Left ventricle myocardium inferior (tissue), 1 donor: ENCODE measurements around the gene SEPTIN12. TPM values are rescaled to one million over a fixed set of nuclear protein-coding genes. Genes with fewer than 3 reads are reported as not detected.

Experiments
- DNase-seq: peaks from one replicate; pipeline ENCODE4 v3.0.0-alpha.2; 2020
- H3K27ac ChIP-seq: fragments of 200-600 bp; replicated peaks from 2 replicates; pipeline ENCODE4 v1.8.0; 2021
- H3K27me3 ChIP-seq: fragments of 200-600 bp; 2 replicates; pipeline ENCODE4 v1.8.0; 2021; ENCODE audit warnings: low read depth
- H3K36me3 ChIP-seq: fragments of 200-600 bp; 2 replicates; pipeline ENCODE4 v1.8.0; 2021
- H3K4me1 ChIP-seq: fragments of 200-600 bp; 2 replicates; pipeline ENCODE4 v1.8.0; 2021
- H3K4me3 ChIP-seq: fragments of 200-600 bp; 2 replicates; pipeline ENCODE4 v1.8.0; 2021; ENCODE audit warnings: mild to moderate bottlenecking, moderate library complexity
- H3K9me3 ChIP-seq: fragments of 200-600 bp; replicated peaks from 2 replicates; pipeline ENCODE4 v1.8.0; 2021
- intact Hi-C: fragments of 100-400 bp; cut with micrococcal nuclease; formaldehyde crosslinking; loops from one replicate; pipeline ENCODE4 v1.11.0; 2022
- total RNA-seq: library from RNA; stranded (reverse); fragmentation: NEBNext Ultra II Directional; extraction: Animal tissue kit (Norgen Biotek cat#: 25700); gene quantifications from one replicate; pipeline ENCODE4 v1.2.1, GENCODE V29; 2021
- TF ChIP-seq, protein P1 (sequence below): fragments of 200-600 bp; IDR thresholded peaks from 2 replicates; pipeline ENCODE4 v1.8.0; 2021; ENCODE audit warnings: antibody characterized with exemption, mild to moderate bottlenecking, borderline replicate concordance
- donor health status: DM: no; HTN: yes; CAD: no; lungs with severe emphysema.

SEPTIN12 gene
- total RNA-seq, 1 donor from 2014 or later: not detected

DNA sequence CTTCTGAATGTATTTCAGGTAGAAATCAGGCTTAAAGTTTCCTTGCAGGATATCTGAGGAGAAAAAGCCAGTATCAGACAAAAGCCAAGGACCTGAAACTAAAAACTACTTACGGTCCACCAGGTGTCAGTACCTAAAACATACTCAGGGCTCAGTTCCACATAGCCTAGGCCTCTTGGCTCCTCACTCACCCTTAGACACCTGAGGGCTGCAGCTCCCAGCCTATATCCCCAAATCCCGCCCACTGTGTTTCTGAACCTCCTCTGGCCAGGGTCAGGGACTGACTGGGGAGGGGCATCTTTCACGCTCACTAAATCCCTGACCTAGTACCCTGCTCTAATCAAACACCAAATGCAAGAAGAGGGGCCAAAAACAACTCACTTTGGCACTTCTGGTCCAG, 23.1 kb upstream of the SEPTIN12 start:
- intact Hi-C loops: no loop called here
- DNase-seq: no peak
- Histone ChIP-seq H3K36me3 (peaks cover 97% of the 10 kb centered on the region), H3K9me3 (no peaks in the 10 kb centered on the region), H3K4me3 (no peak overlapping the region), H3K27ac (peak overlapping the region; percentile 93), H3K27me3 (no peaks in the 10 kb centered on the region), H3K4me1 (peaks cover 28% of the 10 kb centered on the region)
- TF ChIP-seq, protein P1, sequence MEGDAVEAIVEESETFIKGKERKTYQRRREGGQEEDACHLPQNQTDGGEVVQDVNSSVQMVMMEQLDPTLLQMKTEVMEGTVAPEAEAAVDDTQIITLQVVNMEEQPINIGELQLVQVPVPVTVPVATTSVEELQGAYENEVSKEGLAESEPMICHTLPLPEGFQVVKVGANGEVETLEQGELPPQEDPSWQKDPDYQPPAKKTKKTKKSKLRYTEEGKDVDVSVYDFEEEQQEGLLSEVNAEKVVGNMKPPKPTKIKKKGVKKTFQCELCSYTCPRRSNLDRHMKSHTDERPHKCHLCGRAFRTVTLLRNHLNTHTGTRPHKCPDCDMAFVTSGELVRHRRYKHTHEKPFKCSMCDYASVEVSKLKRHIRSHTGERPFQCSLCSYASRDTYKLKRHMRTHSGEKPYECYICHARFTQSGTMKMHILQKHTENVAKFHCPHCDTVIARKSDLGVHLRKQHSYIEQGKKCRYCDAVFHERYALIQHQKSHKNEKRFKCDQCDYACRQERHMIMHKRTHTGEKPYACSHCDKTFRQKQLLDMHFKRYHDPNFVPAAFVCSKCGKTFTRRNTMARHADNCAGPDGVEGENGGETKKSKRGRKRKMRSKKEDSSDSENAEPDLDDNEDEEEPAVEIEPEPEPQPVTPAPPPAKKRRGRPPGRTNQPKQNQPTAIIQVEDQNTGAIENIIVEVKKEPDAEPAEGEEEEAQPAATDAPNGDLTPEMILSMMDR: no peak

DNA sequence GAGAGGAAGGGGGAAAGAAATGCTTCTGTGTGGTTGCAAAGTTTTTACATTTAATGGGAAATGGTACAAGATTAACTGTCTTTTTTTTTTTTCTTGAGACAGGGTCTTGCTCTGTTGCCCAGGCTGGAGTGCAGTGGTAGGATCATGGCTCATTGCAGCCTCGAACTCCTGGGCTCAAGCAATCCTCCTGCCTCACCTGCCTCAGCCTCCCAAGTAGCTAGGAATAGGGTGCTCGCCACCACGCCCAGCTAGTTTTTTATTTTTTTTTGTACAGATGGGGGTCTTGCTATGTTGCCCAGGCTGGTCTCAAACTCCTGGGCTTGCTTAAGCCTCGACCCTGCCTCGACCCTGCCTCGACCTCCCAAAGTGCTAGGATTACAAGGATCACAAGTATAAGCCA, 18.1 kb upstream of the SEPTIN12 start:
- Histone ChIP-seq H3K4me3 (no peak overlapping the region), H3K27me3 (no peaks in the 10 kb centered on the region), H3K9me3 (no peaks in the 10 kb centered on the region), H3K36me3 (peaks cover 69% of the 10 kb centered on the region), H3K4me1 (peaks cover 43% of the 10 kb centered on the region), H3K27ac (peak overlapping the region; percentile 95)
- TF ChIP-seq, protein P1: no peak
- intact Hi-C loops: no loop called here
- no peak for DNase-seq

DNA sequence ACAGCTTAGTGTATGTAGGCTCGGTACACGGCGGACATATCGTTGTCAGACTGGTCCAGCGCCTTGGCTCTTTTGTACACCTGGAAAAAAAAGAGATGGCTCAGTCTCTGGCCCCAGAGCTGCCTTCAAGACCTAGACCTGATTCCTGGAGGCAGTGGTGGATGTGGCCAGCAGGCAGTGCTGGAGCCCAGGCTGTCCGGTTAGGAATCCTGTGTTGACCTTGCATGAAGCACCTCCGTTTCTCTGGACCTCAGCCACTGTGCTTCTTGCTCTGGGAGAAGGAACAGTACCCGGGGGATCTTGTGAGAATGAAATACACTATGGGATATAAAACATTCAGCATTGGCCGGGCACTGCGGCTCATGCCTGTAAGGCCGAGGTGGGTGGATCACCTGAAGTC, 17.1 kb upstream of the SEPTIN12 start:
- H3K27ac ChIP-seq: peak overlapping the region; percentile 95
- no peaks in the 10 kb centered on the region for H3K27me3 ChIP-seq
- peak; percentile 51 for DNase-seq
- H3K9me3 ChIP-seq: no peaks in the 10 kb centered on the region
- TF ChIP-seq, protein P1: peak; percentile 61
- H3K4me3 ChIP-seq: no peak overlapping the region
- peaks cover 59% of the 10 kb centered on the region for H3K36me3 ChIP-seq
- H3K4me1 ChIP-seq: peaks cover 54% of the 10 kb centered on the region
- intact Hi-C loops: no loop called here

DNA sequence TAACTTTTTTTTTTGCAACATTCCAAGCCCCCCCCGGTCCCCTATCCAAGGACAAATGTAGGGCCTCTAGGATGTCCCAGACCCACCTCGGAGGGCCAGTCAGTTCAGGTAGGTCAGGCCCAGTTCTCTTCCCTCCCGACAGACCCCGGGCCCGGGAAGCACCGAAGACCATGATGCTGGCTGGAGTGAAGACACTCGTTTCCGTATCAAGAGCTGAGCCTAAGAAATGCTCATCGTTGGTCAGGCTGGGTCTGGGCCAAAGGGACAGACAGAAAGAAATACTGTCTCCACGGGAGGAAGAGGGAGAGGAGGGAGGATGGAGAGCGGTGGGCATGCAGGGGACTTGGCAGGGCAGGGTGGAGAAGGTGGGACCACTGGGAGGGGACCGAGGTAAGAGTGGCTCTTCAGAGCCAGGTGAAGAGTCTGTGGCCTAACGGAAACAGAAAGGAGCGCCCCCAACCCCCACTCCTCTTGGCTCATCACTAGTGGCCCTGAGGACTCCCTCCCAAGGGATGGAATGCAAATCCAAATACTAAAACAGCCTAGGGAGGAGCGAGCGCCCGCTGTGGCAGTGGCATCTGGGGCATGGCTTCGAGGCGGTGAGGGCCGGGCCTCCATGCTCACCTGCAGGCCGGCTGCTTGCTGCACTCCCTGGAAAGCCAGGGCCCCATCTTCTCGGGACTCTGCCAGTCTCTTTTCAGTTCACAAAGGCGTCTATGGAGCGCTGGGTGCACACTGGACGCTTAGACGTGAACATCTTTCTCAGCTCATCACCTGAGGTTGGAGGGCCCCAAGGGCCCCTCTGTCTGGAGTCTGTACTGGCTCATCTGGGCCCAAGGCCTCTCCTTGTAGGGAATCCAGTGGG, 16.0 kb upstream of the SEPTIN12 start:
- TF ChIP-seq, protein P1: no peak
- H3K27ac ChIP-seq: peak overlapping the region; percentile 95
- no peaks in the 10 kb centered on the region for H3K27me3 ChIP-seq
- peaks cover 60% of the 10 kb centered on the region for H3K4me1 ChIP-seq
- DNase-seq: no peak
- intact Hi-C loops: no loop called here
- peaks cover 54% of the 10 kb centered on the region for H3K36me3 ChIP-seq
- H3K9me3 ChIP-seq: no peaks in the 10 kb centered on the region
- H3K4me3 ChIP-seq: no peak overlapping the region

DNA sequence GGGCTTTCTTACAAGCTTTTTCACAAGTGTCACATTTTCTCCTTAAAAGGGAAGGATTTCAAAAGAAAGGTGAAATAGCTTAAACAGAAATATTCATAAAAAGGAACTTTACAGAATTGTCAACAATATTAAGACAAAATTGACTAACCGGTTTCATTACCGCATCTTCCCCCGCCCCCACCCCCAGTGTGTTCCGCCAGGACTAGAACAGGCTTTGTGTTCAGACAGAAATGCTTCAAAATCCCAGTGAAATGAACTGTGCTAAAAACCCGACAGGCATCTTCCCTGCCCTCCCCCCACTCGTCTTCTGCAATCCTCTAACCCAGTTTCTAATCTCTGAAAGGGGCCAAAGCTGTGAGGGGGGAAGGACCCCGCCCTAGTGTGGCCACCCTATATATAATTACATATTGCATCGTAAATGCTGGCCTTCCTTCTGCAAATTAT, 15.3 kb upstream of the SEPTIN12 start:
- H3K4me1 ChIP-seq: peaks cover 60% of the 10 kb centered on the region
- H3K27me3 ChIP-seq: no peaks in the 10 kb centered on the region
- peak overlapping the region; percentile 98 for H3K4me3 ChIP-seq
- H3K27ac ChIP-seq: peak overlapping the region; percentile 95
- no peak for DNase-seq
- TF ChIP-seq, protein P1: no peak
- intact Hi-C loops: no loop called here
- H3K9me3 ChIP-seq: no peaks in the 10 kb centered on the region
- H3K36me3 ChIP-seq: peaks cover 52% of the 10 kb centered on the region
